Type B pancreatic cell (in vitro differentiated cells): ENCODE results near the gene CBX2. TPM values are rescaled to one million over a fixed set of nuclear protein-coding genes. Genes with fewer than 3 reads are reported as not detected.

ENCODE experiments used
- DNase-seq: peaks from one replicate; pipeline ENCODE4 v3.0.0; 2021; ENCODE audit warnings: mixed read lengths; ENCODE audit not compliant: unreplicated experiment; ENCODE audit errors: extremely low spot score
- H3K27ac Mint-ChIP-seq: 2 replicates; pipeline ENCODE4 v1.8.0; 2021; ENCODE audit warnings: mild to moderate bottlenecking, mixed read lengths
- H3K27me3 Mint-ChIP-seq: 2 replicates; pipeline ENCODE4 v1.8.0; 2021; ENCODE audit warnings: mixed read lengths
- H3K36me3 Mint-ChIP-seq: 2 replicates; pipeline ENCODE4 v1.8.0; 2021; ENCODE audit warnings: mixed read lengths
- H3K4me1 Mint-ChIP-seq: one replicate; pipeline ENCODE4 v1.8.0; 2021; ENCODE audit warnings: mixed read lengths; ENCODE audit not compliant: unreplicated experiment
- H3K4me3 Mint-ChIP-seq: 2 replicates; pipeline ENCODE4 v1.8.0; 2021; ENCODE audit warnings: mild to moderate bottlenecking, mixed read lengths
- H3K9me3 Mint-ChIP-seq: 2 replicates; pipeline ENCODE4 v1.8.0; 2021; ENCODE audit warnings: mixed read lengths
- total RNA-seq: library from RNA; stranded (reverse); gene quantifications from 2 replicates; pipeline ENCODE4 v1.2.1, GENCODE V29; 2021; ENCODE audit warnings: low replicate concordance
- TF ChIP-seq, protein P1 (sequence below): fragments of 200-600 bp; sonication (generic); conservative IDR thresholded peaks from 2 replicates; pipeline ENCODE4 v1.5.0; 2021; ENCODE audit warnings: antibody characterized with exemption, mild to moderate bottlenecking

CBX2 gene
- total RNA-seq, 1 donor from 2014 or later: 72.0 TPM

- Mint-ChIP-seq H3K4me3 (peak overlapping the region; percentile 95), H3K36me3 (peaks cover 26% of the 10 kb centered on the region), H3K27me3 (peaks cover 11% of the 10 kb centered on the region), H3K9me3 (no peaks in the 10 kb centered on the region), H3K4me1 (peaks cover 29% of the 10 kb centered on the region), H3K27ac (no peak overlapping the region)
- DNase-seq: no peak
- TF ChIP-seq, protein P1, sequence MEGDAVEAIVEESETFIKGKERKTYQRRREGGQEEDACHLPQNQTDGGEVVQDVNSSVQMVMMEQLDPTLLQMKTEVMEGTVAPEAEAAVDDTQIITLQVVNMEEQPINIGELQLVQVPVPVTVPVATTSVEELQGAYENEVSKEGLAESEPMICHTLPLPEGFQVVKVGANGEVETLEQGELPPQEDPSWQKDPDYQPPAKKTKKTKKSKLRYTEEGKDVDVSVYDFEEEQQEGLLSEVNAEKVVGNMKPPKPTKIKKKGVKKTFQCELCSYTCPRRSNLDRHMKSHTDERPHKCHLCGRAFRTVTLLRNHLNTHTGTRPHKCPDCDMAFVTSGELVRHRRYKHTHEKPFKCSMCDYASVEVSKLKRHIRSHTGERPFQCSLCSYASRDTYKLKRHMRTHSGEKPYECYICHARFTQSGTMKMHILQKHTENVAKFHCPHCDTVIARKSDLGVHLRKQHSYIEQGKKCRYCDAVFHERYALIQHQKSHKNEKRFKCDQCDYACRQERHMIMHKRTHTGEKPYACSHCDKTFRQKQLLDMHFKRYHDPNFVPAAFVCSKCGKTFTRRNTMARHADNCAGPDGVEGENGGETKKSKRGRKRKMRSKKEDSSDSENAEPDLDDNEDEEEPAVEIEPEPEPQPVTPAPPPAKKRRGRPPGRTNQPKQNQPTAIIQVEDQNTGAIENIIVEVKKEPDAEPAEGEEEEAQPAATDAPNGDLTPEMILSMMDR: no peak
Measured at GRCh38 chr17:79781012-79781650, 3.2 kb downstream of the CBX2 start.

DNA sequence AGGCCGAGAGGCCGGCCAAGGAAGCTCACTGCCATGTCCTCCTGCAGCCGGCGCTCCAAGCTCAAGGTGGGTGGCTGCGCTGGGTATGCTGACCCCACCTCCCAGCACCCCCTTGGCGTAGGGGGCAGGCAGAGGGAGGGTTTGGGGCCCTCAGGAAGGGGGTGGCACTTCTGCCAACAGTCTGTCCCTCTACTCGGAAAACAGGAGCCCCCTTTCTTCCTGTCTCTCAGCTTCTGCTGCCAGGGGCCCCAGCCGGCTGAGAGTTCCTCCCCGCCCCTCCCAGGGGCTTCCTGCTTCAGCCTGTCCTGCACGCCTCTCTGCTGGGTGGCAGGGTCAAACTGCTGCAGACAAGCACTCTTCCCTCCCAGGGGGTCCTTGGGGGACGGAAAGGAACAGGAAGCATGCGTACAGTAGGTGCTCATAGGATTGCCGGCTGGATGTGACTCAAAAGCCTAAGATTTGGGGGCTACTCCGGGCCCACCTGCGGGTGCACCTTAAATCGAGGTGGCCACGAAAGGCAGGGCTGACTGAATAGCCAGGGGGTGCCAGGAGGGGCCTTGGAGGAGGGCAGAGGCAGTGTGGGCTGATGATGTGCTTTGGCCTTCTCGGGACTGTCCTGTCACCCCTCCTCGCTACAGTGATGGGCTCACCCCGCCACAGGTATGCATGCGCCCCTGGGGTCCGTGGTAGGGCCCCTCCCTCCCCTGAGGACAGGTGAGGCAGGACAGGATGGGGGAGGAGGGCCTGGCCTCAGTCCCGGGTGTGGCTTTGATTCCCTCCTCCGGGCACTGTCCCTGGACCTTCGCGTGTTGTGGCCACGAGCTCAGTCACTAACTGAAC lies 4.0 kb downstream of the CBX2 start:
- no peaks in the 10 kb centered on the region for H3K9me3 Mint-ChIP-seq

DNA sequence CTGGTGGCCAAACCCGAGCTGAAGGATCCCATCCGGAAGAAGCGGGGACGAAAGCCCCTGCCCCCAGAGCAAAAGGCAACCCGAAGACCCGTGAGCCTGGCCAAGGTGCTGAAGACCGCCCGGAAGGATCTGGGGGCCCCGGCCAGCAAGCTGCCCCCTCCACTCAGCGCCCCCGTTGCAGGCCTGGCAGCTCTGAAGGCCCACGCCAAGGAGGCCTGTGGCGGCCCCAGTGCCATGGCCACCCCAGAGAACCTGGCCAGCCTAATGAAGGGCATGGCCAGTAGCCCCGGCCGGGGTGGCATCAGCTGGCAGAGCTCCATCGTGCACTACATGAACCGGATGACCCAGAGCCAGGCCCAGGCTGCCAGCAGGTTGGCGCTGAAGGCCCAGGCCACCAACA lies 5.9 kb downstream of the CBX2 start:
- Mint-ChIP-seq H3K36me3 (peaks cover 32% of the 10 kb centered on the region), H3K9me3 (no peaks in the 10 kb centered on the region), H3K4me1 (peaks cover 35% of the 10 kb centered on the region), H3K27me3 (peaks cover 30% of the 10 kb centered on the region), H3K4me3 (no peak overlapping the region), H3K27ac (no peak overlapping the region)
- DNase-seq: no peak
- TF ChIP-seq, protein P1: no peak

More for the DNA sequence above, 4.0 kb downstream of the CBX2 start:
- H3K27me3 Mint-ChIP-seq: peaks cover 11% of the 10 kb centered on the region
- H3K36me3 Mint-ChIP-seq: peaks cover 26% of the 10 kb centered on the region
- no peak for DNase-seq
- H3K4me1 Mint-ChIP-seq: peaks cover 21% of the 10 kb centered on the region
- TF ChIP-seq, protein P1: no peak
- no peak overlapping the region for H3K27ac Mint-ChIP-seq
- no peak overlapping the region for H3K4me3 Mint-ChIP-seq

- Mint-ChIP-seq H3K4me1 (peaks cover 35% of the 10 kb centered on the region), H3K27ac (no peak overlapping the region), H3K4me3 (no peak overlapping the region), H3K36me3 (peaks cover 32% of the 10 kb centered on the region), H3K27me3 (peaks cover 36% of the 10 kb centered on the region), H3K9me3 (no peaks in the 10 kb centered on the region)
- no peak for DNase-seq
- TF ChIP-seq, protein P1: no peak
Measured at GRCh38 chr17:79784353-79785016, 6.5 kb downstream of the CBX2 start.

DNA sequence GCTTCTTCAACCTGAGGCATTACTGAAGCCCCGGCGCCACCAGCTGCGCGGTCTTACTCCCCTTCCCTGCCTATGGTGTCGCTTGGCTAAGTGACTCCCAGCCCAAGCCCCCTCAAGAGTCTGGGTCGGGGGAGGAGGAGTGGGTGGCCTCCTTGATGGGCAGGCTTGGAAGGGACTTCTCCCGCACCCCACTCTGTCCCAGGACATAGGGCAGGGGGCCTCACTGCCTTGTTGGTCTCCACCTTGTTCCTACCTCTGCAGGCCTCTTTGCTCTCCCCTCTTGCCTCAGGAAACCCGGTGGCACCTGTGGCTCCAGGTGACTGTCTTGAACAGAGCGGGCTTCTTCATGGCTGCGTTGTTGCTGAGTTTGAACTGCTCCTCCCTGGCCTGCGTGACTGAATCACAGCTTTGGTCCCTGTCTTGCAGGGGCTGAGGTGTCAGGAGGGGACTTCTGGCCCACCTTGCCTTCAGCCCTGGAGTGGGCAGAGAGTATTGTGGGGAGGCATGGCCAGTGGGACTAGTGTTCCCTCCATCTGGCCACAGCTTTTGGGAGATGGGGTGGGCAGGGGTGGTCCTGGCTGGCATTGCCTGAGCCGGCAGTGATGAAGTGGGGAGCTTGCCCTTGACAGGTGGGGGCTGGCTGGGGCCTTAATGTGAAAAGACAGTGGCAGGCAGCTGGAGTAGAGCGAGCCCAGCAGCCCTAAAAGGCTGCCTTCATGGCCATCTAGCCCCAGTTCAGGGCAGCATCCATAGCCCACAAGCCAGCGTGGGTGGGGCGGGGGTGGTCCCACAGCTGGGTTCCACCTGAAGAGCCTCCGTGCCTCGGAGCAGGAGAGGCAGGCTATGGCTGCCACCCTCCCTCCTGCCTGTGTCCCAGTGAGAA lies 7.3 kb downstream of the CBX2 start:
- no peaks in the 10 kb centered on the region for H3K9me3 Mint-ChIP-seq
- no peak overlapping the region for H3K27ac Mint-ChIP-seq
- H3K27me3 Mint-ChIP-seq: peaks cover 39% of the 10 kb centered on the region
- H3K4me1 Mint-ChIP-seq: peaks cover 28% of the 10 kb centered on the region
- H3K36me3 Mint-ChIP-seq: peaks cover 25% of the 10 kb centered on the region
- TF ChIP-seq, protein P1: no peak
- H3K4me3 Mint-ChIP-seq: no peak overlapping the region
- no peak for DNase-seq
